GF-D8 (cell line): ENCODE measurements around the gene ZCCHC14.

Experiments
- DNase-seq: peaks from one replicate; lab custom pipeline; 2025; lab: John Stamatoyannopoulos, UW

The ZCCHC14 gene

DNA sequence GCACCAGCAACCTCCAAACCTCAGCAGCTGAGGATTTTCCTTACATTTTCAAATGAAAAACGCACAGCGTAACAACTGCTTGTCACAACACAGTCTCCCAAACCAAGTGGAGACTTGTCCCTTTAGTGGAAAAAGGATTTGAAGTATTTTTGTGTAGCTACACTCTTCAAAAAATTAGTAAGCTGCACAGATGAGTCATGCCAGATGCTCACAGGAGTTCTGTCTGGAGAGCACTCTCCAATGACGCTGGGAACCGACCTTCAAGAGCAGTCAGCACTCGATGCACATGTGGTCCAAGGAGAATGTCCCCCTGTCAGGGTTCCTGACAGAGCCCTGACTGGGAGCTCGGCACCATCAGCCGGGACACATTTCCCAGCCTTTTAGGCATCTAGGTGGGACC is 60.9 kb downstream of the ZCCHC14 start:
- no peak for DNase-seq

DNA sequence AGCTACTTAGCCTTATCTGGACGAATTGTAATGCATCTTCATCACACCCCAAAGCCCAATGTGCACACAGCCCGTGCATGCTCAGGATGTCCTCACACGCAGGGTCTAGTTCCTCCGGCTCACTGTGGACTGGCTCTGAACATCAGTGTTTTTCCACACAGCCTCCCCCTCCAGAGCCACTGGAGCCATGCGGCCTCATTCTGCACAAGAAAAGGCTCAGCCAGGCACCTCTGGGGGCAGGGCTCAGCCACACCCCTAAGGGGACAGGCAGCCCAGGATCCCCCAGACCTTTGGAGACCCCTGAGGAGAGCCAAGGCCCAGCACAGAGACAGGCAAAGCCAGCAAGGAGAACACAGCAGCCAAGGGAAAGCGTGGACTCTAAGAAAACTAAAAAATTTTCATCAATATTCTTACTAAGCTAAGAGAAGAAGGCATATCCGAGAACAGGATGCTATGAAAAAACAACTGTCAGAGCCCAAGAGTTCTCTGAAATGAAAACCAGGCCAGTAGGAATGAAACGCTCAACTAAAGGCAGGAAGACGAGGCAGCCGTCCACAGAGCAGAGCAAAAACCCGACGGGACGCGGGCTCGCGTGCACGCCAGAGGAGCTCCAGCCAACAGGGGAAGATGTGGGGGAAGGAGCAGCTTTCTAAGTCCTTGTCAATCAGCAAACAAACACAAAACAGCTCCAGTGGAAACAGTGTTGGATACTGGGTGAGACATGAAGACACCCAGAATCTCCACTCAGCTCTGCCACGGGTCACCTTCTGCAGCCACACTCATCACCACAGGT is 66.2 kb downstream of the ZCCHC14 start:
- DNase-seq = no peak

DNA sequence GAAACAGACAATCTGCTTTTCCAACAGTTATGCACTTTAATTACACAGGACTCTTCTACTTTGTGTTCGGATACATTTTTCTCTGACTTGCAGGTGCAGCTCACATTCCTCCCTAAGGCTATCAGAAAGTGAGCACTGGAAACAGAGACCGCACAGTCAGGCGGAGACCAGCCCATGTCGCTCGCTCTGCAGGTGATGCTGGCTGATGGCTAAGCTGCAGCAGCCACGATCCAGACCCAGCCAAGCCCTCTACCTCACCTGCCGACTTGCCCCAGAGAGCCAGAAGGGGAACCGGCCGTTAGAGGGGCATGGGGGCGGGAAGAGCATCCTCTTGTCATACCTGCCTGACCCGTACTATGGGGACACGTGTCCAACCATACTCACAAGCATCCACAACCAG is 66.9 kb downstream of the ZCCHC14 start:
- no peak for DNase-seq

DNA sequence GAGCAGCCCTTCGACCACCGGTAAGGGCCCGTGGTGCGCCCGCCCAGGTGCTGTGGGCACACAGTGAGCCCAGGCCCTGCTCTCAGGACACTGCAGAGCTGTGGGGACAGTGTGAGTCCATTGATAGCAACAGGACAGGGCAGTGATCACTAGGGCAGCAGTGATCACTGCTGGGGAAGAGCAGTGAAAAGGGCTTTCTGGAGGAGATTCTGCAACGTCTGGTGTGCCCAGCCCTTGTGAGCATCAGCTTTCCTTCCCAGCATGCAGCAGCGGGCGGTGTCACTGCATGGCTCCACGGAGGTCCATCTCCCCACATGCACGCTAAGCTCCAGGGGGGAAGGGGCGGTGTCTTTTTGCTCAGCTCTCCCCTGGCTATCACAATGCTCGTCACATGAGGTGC is 68.6 kb downstream of the ZCCHC14 start:
- no peak for DNase-seq

DNA sequence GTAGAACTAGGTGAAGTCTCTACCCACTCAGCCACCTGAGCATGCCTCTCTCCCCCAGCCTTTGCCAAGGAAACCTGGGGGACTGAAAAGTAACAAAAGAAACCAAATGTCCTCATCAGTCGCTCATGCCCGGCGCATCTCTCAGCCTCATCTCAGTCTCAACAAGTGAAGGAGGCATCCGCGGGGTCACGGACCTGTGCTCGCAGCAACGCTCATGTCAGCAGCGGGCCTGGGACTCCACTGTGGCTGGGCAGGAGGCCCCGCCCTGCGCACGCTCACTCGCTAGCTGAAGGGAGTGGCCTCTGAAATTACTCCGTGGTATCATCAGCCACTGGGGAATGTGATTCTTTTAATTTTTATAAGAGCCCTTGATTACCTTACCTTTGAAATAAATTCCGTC is 69.4 kb downstream of the ZCCHC14 start:
- no peak for DNase-seq

DNA sequence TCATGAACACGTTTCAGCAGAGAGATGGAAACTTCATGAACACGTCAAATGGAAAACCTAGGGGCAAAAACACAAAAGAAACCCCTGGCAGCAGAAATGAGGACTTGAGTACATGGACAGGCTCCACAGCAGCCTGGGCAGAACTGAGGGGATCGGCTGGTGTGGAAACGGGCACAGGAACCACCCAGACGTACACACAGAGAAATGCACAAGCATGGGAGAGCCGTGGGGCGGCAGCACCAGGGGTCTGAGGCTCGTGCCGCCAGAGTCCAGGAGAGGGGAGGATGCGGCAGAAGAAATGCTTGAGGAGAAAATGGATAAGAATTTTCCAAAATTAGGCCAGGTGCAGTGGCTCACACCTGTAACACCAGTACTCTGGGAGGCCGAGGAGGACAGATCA is 70.7 kb downstream of the ZCCHC14 start:
- DNase-seq = no peak

DNA sequence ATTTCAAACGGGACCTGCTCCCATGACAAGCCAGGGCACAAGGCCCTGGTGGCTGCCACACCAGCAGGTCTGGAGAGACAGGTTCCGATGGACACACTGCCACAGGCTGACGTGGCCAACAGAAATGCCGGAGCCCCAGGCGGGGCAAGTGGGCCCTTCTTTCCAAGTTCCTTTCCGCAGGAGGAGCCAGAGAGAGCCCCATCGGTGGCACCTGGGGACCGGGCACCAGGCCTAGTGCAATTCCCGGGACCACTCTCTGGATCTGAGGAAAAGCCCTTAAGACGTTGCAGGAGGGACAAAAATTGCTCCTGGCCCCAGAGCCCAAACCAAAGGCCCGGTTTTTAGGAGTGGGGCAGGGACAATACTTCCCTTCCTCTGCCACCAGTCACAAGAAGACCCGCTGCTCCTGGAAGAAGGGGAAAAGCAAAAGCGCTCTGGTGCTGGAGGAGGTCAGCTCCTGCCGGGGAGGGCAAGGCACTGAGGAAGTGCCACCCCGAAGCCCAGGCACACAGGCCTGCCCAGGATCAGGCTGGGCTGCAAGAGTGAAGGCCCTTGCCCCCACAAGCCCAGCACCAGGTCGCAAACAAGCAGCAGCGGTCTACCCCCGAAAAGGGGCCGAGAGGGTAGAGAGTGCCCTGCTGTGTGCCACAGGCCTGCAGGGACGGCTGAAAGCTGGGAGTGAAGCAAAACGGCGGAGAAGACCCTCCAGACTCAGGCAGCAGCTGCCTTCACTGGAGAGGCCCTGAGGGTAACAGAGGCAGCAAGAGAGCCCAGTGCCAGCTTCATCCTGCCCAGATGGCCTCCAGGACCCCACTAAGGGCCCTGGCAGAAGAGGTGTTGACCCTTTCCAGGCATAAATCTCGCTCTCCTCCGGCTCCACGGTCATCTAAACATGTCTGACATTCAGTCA is 71.6 kb downstream of the ZCCHC14 start:
- DNase-seq = no peak

DNA sequence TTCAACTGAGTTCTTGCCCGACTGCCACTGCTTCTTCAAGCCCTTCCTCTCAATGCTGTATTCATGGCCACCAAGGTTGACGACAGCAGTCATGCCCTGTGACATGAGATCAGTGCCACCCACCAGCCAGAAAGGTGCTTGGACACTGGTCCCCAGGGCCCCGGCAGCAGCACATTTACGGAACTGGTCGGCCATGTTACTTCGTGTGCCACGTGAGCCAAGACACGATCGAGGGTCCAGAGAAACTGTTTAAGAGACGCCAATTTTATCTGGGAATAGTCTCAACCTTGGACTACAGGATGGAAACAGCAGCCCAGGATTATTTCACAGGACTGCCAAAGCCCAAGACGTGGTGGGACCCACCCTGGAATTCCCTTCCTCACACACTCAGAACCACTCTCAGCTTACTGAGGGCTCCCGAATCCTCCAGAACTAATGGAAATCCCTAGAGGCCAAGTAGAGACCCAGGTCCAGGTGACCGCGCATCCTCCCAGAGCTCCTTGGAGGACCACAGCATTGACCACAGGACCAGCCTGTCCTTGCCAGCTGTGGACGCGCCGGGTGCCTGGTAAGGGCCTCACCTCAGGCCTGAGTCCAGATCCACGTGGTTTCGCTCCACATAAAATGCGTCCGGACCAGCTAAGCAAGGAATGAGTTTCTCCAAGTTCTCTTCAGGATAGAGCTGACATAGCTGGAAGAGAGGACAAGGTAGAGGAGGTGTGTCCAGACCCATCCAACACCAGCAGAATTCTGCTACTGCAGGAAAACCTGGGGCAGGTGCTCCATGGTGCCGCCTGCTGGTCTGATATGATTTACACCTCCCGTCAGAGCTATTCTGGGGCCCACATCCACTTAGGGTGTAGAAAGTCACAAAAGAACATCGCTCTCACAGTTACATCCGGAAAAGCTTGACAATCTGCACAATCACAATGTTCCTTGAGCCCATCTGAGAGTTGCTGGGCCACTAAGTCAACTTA is 72.5 kb downstream of the ZCCHC14 start:
- DNase-seq = no peak

DNA sequence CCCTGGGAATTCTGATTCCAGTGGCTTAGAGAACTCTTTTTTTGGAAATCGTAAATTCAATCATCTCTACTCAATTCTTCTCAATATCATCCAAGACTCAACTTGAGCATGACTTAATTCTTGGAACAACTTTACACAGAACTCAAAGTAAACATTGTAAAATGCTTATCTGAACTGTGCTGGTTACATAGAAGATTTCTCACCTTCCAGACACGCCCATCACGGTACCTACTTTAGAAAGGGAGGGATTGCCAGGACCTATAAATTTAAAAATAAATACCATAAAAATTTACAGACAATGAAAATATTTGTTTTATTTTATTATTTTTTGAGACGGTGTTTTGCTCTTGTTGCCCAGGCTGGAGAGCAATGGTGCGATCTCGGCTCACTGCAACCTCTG is 74.2 kb downstream of the ZCCHC14 start:
- no peak for DNase-seq

DNA sequence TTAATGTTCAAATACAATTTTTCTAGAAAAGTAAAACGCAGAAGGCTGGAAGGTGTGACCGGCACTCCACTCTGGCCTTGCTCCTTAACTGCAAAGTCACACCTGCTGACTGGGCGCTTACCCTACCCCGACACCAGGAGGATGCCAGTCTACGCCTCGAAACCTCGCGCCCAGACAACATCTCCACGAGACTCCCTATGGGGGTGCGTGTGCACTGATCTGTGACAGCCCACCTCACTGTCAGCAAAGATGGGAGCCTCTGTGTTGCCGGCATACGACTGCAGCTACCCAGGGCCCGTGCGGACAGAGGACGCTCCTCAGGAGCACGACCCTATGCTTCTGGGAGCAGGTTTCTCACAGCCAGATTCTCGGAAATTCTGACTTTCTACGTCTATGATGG is 74.6 kb downstream of the ZCCHC14 start:
- DNase-seq = no peak

DNA sequence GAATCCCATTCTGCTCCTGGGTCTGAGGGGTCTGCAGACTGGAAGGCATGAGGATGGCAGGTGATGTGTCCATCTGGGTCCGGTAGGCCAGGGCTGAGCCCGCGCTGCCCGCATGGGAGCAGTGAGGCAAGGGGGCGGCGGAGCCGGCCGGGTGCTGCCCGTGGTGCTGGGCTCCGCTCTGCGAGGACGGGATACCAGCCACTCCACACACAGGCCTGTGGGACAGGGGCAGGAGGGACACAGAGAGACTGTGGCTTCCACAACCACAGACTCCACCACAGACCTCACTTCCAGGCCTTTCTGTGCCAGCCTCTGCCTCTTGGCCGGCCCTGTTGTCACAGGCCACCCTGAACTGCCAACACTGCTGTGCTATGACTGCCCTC is 75.3 kb downstream of the ZCCHC14 start:
- no peak for DNase-seq

DNA sequence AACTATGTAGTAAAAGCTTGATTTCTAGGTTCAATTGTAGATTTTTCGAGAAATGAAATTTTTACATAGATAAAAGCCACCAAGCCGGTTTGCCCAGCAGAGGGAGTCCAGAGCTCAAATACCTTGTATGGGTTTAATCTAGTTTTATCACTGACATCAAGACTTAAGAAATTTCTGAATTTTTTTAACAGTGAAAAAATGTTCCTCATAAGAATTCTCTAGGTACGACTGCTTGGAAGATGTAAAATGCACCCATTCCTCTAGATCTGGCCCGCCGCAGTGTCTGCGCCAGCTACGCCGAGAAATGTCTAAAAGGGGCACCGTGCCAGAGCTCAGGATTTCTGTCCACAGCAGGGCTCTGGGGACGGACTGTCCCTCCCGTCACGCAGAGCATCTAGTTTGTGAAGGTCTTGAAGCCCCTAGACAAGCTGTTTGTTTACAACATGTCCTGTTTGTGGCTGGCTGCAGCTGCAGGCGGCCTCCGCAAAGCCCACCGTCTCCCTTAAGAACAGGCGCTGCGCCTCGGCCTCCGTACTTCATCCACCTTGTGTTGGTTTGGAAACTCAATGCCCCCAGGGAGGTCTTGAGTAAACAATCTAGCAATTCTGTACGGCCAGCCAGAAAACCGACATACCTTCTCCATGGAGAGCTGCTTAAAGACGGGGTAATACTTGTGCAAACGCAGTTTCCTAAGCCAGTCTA is 75.8 kb downstream of the ZCCHC14 start:
- peak; percentile 5 for DNase-seq

DNA sequence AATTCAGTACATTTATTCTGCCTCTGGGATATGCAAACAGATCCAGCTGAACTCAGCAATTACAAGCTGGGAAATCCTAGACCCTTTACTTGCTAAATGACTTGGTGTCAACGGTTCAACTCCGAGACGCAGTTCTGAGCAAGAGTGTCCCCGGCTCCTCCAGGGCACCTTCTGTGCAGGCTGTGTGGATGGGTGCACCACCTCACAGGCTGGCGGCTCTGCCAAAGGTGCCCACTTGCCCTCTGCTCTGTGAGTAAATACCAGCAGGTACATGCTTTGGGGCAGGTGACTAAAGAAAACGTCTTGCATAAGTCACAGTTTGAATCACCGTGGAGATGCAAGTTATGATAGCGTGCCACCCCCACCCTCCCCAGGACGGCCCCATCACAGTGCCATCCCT is 77.4 kb downstream of the ZCCHC14 start:
- no peak for DNase-seq

DNA sequence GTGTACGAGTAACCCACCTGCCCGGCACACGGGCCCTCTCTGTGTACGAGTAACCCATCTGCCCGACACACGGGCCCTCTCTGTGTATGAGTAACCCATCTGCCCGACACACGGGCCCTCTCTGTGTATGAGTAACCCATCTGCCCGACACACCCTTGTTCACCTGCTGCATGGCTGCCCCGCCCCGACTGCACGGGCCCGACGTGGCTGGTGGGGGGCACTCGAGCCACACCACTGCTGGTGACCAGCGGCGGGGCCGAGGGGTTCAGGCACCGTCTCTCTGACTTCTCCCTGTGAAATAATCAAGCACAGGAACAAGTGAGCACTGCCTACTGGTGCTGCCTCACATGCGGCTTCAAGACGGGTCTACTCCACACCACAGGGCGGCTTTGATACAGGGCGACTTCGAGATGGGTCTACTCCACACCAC is 78.6 kb downstream of the ZCCHC14 start:
- DNase-seq = no peak

DNA sequence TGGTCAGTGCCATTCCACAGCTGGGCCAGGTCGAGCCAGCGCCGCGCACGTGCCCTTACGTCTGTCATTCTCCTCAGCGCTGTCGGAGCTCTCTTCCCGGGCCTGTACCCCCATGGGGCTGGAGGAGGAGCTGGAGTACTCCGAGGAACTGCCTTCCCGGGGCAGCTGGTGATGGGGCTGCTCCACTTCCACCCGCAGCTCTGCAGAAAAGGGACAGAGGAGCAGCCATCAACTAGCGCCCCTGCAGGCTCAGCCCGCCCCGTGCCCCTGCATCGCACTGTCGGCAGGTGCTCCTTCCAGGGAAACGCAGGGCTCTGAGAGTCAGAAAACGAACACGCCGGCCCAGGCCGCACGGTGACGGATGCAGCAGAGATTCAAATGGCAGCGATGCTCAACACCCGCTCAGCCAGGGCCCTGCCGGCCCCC is 79.8 kb downstream of the ZCCHC14 start:
- DNase-seq = no peak

DNA sequence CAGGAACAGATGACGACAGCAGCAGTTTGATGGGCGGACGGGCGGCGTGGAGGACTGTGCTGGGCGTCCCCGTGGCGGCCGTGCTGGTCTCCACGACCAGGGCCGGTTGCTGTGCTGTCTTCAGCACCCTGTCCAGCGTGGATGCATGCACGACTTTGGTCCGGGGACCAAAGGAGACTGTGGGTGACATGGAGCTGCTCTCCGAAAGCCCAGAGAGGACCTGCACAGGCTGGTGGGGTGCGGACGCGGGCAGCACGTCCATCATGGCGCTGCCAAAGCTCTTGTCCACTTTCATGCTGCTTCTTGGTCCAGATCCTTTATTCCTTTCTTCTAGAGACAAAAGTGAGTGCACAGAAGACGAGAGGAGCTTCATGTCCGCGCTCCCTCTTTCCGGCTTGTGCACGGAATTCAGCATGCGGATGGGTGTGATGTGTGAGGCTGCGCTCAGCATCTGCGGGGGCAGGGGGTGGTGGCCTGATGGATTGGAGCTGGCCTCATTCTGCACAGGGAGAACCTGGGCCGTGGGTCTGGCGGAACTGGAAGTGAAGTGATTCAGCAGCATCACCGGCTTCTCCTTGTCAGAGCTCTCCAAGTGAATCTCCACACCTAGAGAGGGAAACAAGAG is 80.3 kb downstream of the ZCCHC14 start:
- no peak for DNase-seq

DNA sequence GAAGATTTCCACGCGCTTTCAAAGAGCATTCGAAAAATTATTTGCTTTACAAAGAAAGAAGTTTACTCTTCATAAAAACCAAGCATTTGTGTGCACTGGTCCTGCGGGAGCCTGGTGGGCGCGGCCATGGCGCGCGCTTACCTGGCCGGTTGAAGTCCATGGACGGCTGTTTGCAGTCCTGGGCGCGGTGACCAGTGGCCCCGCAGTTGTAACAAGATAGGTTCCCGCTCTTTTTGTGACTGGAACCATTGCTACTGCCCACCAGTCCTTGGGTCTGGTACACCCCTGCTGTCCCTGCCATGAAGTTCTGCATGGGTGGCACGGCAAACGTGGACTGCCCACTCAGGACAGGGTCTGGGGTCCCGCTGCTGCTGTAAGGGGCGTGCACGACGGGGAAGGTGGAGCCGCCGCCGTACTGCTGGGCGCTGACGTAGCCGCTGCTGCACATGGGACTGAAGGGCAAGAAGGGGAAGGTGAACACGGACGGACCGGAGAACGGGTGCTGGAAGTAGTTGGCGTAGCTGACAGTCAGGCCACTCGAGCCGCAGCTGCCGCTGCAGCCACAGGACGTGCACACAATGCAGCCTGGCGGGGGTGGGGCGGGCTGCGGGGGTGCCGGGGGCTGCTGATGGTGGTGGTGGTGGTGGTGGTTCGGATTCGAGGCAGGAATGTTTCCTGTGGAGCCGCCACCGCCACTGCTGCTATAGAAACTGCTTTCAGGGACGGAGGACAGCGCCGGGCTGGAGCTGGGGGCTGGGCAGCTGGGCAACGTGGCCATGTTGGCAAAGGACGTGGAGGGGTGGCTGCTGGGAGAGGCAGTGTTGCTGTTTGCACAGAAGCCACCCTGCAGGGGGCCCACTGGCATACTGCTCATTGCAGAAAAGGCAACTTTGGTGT is 81.2 kb downstream of the ZCCHC14 start:
- DNase-seq = no peak

DNA sequence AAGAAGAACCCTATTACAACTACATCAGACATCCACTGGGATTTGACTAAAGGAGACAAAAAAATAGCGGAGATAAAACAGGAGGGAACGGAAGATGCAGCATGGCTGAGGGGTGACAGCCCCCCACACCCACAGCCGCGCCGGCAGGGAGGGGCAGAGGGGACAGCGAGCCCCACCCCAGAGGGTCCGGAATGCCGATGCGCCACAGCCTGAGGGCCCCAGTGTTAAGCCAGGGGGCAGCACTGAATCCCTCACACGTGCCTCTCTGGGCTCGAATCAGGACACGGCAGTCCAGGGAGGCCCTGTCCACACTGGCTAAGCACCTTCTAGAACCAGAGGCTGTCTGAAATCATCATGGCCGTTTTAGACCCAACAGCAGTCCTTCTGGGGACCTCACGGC is 81.9 kb downstream of the ZCCHC14 start:
- DNase-seq = no peak

DNA sequence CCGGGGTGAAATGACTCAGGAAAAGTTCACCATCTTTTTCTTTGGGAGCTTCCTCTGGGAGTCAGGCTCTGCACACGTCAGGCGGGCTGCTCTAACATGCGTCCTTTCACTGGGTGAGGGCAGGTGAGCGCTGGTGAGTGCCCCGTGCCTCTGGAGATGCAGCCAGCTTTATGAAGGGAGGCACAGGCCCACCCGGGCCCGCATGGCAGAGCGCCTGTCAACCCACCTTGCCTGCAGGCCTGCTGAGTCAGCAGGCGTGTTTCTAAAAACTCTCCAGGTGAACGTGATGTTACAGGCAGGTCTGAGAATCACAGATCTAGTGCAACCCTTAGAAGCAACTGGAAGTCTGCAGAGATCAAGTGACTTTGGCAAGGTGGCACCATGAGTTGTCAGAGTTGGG is 82.3 kb downstream of the ZCCHC14 start:
- no peak for DNase-seq

DNA sequence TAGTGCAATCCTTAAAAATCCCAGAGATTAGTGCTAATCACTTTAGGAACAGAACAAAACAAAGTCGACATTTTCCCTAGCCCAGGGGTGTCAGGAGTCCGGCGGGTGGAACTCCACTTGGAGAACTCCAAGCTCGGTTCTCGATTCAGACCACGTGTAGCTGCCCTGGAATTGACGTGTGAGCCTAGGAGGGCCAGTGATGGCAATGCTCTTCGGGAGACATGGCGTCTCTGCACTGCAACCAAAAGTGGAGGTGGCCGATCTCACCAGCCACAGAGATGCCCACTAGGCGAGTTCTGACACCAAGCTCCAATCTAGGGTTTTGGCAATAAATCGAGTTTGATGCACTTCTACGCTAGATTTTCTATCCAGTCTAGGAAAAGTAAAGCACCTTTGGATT is 83.0 kb downstream of the ZCCHC14 start:
- DNase-seq = no peak
